Measurements from ENCODE around the gene SYT1. TPM values are rescaled to one million over a fixed set of nuclear protein-coding genes. Genes with fewer than 3 reads are reported as not detected.

Gene SYT1
- total RNA-seq, 1 donor from 2014 or later, result 0.59 TPM

DNA sequence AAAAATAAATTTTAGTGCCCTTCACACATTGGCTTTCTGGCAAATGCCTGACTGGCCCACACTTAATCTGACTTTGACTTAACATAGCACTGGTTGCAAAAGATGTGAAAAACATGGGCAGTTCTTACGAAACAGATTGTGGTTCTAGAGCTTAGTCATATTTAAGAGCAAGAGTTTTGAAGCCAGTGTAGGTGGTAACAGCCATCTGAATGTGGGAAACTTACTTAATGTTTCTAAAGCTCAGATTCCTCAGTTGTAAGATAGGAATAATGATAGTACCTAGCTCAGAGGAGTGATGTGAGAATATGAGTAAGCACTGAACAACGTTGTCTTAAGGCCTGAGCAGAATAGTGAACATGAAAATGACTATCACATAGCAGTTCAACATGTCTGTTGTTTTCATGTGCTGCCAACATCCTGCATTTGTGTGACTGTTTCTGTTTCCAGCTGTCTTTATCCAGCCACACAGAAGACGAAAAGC, 262.7 kb downstream of the SYT1 start:
- no peak overlapping the region for H3K4me3 Mint-ChIP-seq (ENCODE audit: unreplicated experiment)
- no peaks in the 10 kb centered on the region for H3K36me3 Mint-ChIP-seq (ENCODE audit: unreplicated experiment)
- TF ChIP-seq, protein P1, sequence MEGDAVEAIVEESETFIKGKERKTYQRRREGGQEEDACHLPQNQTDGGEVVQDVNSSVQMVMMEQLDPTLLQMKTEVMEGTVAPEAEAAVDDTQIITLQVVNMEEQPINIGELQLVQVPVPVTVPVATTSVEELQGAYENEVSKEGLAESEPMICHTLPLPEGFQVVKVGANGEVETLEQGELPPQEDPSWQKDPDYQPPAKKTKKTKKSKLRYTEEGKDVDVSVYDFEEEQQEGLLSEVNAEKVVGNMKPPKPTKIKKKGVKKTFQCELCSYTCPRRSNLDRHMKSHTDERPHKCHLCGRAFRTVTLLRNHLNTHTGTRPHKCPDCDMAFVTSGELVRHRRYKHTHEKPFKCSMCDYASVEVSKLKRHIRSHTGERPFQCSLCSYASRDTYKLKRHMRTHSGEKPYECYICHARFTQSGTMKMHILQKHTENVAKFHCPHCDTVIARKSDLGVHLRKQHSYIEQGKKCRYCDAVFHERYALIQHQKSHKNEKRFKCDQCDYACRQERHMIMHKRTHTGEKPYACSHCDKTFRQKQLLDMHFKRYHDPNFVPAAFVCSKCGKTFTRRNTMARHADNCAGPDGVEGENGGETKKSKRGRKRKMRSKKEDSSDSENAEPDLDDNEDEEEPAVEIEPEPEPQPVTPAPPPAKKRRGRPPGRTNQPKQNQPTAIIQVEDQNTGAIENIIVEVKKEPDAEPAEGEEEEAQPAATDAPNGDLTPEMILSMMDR (IDR thresholded peaks at IDR 0.05), result no peak
- H3K27ac Mint-ChIP-seq (ENCODE audit: unreplicated experiment), result no peak overlapping the region
- H3K27me3 Mint-ChIP-seq (ENCODE audit: unreplicated experiment), result peaks cover 14% of the 10 kb centered on the region
- no peak for DNase-seq (ENCODE audit: extremely low spot score, unreplicated experiment)
- H3K9me3 Mint-ChIP-seq (ENCODE audit: unreplicated experiment), result no peaks in the 10 kb centered on the region
- H3K4me1 Mint-ChIP-seq (ENCODE audit: unreplicated experiment), result no peaks in the 10 kb centered on the region

DNA sequence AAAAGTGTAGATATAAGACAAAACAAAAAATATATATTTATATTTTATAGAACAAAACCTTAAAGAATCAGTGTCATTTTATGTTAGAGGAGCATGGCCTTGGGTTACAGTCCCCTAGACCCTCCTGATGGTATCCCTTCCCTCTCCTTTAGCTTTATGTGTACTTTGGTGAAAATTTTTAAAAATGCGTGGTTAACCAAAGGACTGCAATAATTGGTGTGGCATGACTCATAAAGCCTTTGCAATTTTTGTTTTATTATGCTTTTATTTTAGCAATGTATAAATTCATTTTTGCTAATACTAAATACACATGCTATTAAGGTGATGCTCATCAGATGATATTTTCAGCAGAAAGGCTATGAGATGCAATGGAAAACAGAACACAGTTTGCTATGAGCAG, 264.4 kb downstream of the SYT1 start:
- no peaks in the 10 kb centered on the region for H3K36me3 Mint-ChIP-seq (ENCODE audit: unreplicated experiment)
- TF ChIP-seq, protein P1 (IDR thresholded peaks at IDR 0.05), result no peak

DNA sequence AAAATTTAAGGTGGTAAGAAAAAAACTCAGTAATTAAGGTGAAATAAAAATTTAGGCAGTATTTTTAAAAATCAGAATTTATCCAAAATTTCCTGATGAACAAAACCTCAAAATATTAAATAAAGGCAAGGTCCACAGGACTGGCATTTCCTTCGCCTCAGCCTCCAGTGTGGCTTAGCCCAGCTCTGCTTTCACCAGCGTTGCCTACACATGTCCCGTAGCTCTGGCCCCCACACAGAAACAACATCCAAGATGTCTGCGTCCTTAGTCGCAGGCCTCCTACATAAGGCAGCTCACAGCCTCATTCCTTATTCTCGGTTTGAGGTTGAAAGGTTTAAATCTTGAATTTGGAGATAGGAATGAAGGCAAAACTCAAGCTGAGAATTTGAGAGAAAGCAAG, 274.3 kb downstream of the SYT1 start:
- H3K27ac Mint-ChIP-seq (ENCODE audit: unreplicated experiment), result no peak overlapping the region
- DNase-seq (ENCODE audit: extremely low spot score, unreplicated experiment), result no peak
- H3K27me3 Mint-ChIP-seq (ENCODE audit: unreplicated experiment), result peaks cover 8% of the 10 kb centered on the region
- H3K36me3 Mint-ChIP-seq (ENCODE audit: unreplicated experiment), result no peaks in the 10 kb centered on the region
- H3K4me3 Mint-ChIP-seq (ENCODE audit: unreplicated experiment), result no peak overlapping the region
- TF ChIP-seq, protein P1 (IDR thresholded peaks at IDR 0.05), result no peak
- no peaks in the 10 kb centered on the region for H3K4me1 Mint-ChIP-seq (ENCODE audit: unreplicated experiment)
- H3K9me3 Mint-ChIP-seq (ENCODE audit: unreplicated experiment), result no peaks in the 10 kb centered on the region

More for the DNA sequence above, 264.4 kb downstream of the SYT1 start:
- no peak for DNase-seq (ENCODE audit: extremely low spot score, unreplicated experiment)
- Mint-ChIP-seq H3K4me1 (ENCODE audit: unreplicated experiment) (no peaks in the 10 kb centered on the region), H3K27me3 (ENCODE audit: unreplicated experiment) (peaks cover 17% of the 10 kb centered on the region), H3K27ac (ENCODE audit: unreplicated experiment) (no peak overlapping the region), H3K4me3 (ENCODE audit: unreplicated experiment) (no peak overlapping the region), H3K9me3 (ENCODE audit: unreplicated experiment) (no peaks in the 10 kb centered on the region)

DNA sequence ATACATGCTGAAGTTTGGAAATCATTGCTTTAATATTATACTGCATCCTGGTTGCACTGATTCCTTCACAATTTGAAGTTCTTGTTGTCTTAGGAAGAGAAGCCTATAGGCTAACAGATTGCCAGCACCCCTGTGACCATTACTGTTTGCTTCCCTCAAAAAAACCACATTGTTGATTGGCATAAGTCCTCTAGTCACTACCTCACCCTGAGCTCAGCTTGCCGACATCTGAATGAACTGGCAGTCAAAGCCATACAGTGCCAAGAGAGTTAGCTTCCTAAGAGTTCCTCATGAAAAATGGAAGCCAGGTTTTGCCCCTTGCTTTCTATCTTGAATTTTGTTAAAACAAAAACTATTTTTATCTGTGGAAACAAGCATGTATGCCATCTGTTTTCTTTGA, 276.1 kb downstream of the SYT1 start:
- TF ChIP-seq, protein P1 (IDR thresholded peaks at IDR 0.05), result no peak
- no peaks in the 10 kb centered on the region for H3K9me3 Mint-ChIP-seq (ENCODE audit: unreplicated experiment)
- DNase-seq (ENCODE audit: extremely low spot score, unreplicated experiment), result no peak
- H3K27me3 Mint-ChIP-seq (ENCODE audit: unreplicated experiment), result peaks cover 2% of the 10 kb centered on the region
- no peak overlapping the region for H3K27ac Mint-ChIP-seq (ENCODE audit: unreplicated experiment)
- H3K4me3 Mint-ChIP-seq (ENCODE audit: unreplicated experiment), result no peak overlapping the region
- no peaks in the 10 kb centered on the region for H3K36me3 Mint-ChIP-seq (ENCODE audit: unreplicated experiment)
- H3K4me1 Mint-ChIP-seq (ENCODE audit: unreplicated experiment), result no peaks in the 10 kb centered on the region

DNA sequence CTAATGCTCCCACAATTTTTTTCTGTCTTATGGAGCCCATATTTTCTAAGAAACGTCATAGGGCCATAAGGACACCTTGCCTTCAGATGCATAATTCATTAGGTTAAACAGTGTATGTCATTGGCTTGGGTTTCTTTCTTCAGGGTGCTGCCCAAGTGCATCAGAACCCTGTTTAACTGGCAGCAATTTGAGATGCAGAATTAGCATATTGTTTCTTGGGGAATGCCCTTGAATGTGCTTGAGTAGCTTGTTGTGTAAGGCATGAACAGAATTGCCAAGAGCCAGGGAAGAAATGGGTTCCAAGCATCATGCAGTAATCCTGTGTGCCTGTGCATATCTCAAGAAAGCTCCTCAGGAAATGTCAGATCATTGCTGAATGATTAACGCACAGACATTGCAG, 277.2 kb downstream of the SYT1 start:
- no peak overlapping the region for H3K27ac Mint-ChIP-seq (ENCODE audit: unreplicated experiment)
- no peak overlapping the region for H3K4me3 Mint-ChIP-seq (ENCODE audit: unreplicated experiment)
- H3K9me3 Mint-ChIP-seq (ENCODE audit: unreplicated experiment), result no peaks in the 10 kb centered on the region
- DNase-seq (ENCODE audit: extremely low spot score, unreplicated experiment), result no peak
- no peaks in the 10 kb centered on the region for H3K4me1 Mint-ChIP-seq (ENCODE audit: unreplicated experiment)
- H3K27me3 Mint-ChIP-seq (ENCODE audit: unreplicated experiment), result no peaks in the 10 kb centered on the region
- TF ChIP-seq, protein P1 (IDR thresholded peaks at IDR 0.05), result no peak
- H3K36me3 Mint-ChIP-seq (ENCODE audit: unreplicated experiment), result no peaks in the 10 kb centered on the region

Data from osteocyte (in vitro differentiated cells).